Measurements from ENCODE around the gene PRKG1.
"Not testable (repeated sequence)": the region's sequence is repeated elsewhere in the genome, so short reads cannot be mapped to it uniquely, and the experiment has no call there.

The PRKG1 gene

GRCh38 chr10:51542853-51543252 is 468.6 kb downstream of the PRKG1 start:
- DNase-seq, result no peak

- DNase-seq, result no peak
Observed at GRCh38 chr10:51544933-51545332, 470.6 kb downstream of the PRKG1 start.

- no peak for DNase-seq
Observed at GRCh38 chr10:51547941-51548340, 473.7 kb downstream of the PRKG1 start.

- DNase-seq, result no peak
Observed at GRCh38 chr10:51552879-51553278, 478.6 kb downstream of the PRKG1 start.

GRCh38 chr10:51564896-51565510 is 490.7 kb downstream of the PRKG1 start:
- no peak for DNase-seq

- DNase-seq, result no peak
Observed at GRCh38 chr10:51567271-51567670, 493.0 kb downstream of the PRKG1 start.

- DNase-seq, result no peak
Observed at GRCh38 chr10:51569467-51569866, 495.2 kb downstream of the PRKG1 start.

- no peak for DNase-seq
Observed at GRCh38 chr10:51574248-51575048, 500.2 kb downstream of the PRKG1 start.

- DNase-seq, result not testable (repeated sequence)
Observed at GRCh38 chr10:51581196-51581595, 506.9 kb downstream of the PRKG1 start.

GRCh38 chr10:51583976-51584375 is 509.7 kb downstream of the PRKG1 start:
- no peak for DNase-seq

- DNase-seq, result no peak
Observed at GRCh38 chr10:51585742-51586141, 511.5 kb downstream of the PRKG1 start.

- no peak for DNase-seq
Observed at GRCh38 chr10:51588984-51589383, 514.7 kb downstream of the PRKG1 start.

GRCh38 chr10:51590818-51591217 is 516.5 kb downstream of the PRKG1 start:
- DNase-seq, result no peak

- DNase-seq, result no peak
Observed at GRCh38 chr10:51596695-51597094, 522.4 kb downstream of the PRKG1 start.

- no peak for DNase-seq
Observed at GRCh38 chr10:51599647-51600046, 525.4 kb downstream of the PRKG1 start.

GRCh38 chr10:51602326-51602725 is 528.0 kb downstream of the PRKG1 start:
- DNase-seq, result no peak

- DNase-seq, result no peak
Observed at GRCh38 chr10:51604579-51604978, 530.3 kb downstream of the PRKG1 start.

- DNase-seq, result no peak
Observed at GRCh38 chr10:51606825-51607462, 532.7 kb downstream of the PRKG1 start.

- DNase-seq, result no peak
Observed at GRCh38 chr10:51607463-51607835, 533.2 kb downstream of the PRKG1 start.

- no peak for DNase-seq
Observed at GRCh38 chr10:51608211-51608610, 533.9 kb downstream of the PRKG1 start.

GRCh38 chr10:51615764-51616298 is 541.5 kb downstream of the PRKG1 start:
- DNase-seq, result no peak

- no peak for DNase-seq
Observed at GRCh38 chr10:51617576-51618235, 543.4 kb downstream of the PRKG1 start.

- no peak for DNase-seq
Observed at GRCh38 chr10:51619365-51619764, 545.1 kb downstream of the PRKG1 start.

Data from activated CD4-positive, alpha-beta T cell treated with anti-CD3 and anti-CD28 coated beads for 1 hour (primary cell).